ENCODE data around the gene UGT3A2.
A peak's percentile ranks its signal among the peaks of the same experiment; 100 is the strongest.

DNA sequence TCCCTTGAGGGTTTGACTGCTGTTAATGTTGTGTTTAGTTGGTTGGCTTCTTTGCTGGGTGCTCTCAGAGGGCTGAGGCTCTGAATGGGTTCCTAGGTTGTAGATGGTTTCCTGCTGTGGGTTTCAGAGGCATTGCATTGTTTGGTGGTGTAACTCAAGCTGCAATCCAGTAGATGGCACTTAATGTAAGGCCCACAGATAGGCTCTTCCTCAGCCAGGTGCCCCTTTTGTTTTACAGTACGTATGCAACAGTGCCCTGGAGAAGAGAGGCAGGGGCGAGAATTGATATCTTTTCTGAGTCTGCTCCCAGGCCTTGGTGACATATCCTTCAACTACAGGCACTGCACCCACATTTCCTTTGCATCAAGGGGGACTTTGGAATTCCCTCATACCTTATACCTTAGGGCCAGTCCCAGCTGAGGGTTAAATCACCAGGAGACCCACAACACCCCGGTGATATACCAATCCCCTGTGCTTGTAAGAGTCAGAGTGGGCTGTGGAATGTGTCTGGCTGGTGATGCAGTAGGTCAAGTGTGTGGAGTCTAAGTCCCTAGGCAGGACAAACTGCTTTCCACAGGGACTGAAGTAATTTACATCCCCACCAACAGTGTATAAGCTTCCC lies 7.0 kb upstream of the UGT3A2 start:
- no peak for TF ChIP-seq EZH2phosphoT487 (IDR thresholded peaks at IDR 0.05; ENCODE audit: borderline replicate concordance)
- peak; percentile 81 for TF ChIP-seq CTCF (conservative IDR thresholded peaks at IDR 0.05; ENCODE audit: low read length)

Data from Loucy (cell line).